EH (cell line): ENCODE measurements around the gene PTPN13.
A peak's percentile ranks its signal among the peaks of the same experiment; 100 is the strongest.
"Not testable (repeated sequence)": the region's sequence is repeated elsewhere in the genome, so short reads cannot be mapped to it uniquely, and the experiment has no call there.

ENCODE experiments used
- DNase-seq: peaks from one replicate; pipeline ENCODE4 v3.0.0-alpha.2; 2015; ENCODE audit warnings: low read depth

PTPN13 gene

DNA sequence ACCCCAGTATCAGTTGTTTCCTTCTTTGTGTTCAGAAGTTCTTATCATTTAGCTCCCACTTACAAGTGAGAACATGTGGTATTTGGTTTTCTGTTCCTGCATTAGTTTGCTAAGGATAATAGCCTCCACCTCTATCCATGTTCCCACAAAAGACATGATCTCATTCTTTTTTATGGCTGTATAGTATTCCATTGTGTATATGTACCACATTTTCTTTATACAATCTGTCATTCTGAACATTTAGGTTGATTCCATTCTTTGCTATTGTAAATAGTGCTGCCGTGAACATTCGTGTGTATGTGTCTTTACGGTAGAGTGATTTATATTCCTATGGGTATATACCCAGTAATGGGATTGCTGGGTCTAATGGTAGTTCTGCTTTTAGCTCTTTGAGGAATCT, 125.0 kb downstream of the PTPN13 start:
- DNase-seq, result not testable (repeated sequence)

DNA sequence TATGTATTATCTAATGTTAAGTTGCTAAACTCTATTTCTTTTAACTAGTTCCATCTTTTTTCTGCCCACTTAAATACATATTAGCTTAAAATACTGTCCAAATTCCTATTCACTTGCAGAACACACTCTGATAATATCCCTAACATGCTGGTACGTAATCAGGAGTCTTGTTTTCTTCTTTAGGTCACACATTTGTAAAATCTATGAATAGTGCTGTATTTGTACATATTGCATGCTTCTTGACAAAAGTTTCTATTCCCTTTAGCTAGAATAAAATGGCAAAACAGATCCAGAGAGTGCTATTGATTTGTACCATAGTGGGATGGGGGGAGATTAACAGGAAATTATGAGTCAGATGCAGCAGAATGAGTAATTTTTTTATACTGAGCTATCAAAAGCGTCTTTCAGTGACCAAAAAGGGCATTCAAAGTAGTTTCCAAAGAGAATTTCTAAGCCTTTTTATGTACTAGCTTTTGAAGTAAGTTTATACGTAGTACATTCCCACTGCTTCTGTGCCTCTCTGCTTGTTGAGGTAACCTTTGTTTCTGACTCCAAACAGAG, 126.5 kb downstream of the PTPN13 start:
- DNase-seq, result peak; percentile 29

DNA sequence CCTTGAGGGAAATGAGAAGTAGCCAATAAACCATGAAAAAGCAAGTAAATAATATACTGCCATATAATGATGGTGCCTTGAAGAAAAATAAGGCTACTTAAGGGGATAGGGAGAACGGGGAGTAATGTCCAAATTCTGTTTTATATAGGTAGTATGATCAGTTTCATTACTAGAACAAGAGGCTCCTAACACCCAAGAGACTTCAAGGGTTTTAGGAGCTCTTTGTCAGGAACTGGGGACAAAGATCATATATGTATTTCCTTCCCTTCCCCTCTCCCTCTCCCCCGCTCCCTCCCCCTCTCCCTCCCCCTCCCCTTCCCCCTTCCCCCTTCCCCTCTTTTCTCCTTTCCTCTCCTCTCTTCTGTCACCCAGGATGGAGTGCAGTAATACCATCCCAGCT, 127.3 kb downstream of the PTPN13 start:
- DNase-seq, result no peak

DNA sequence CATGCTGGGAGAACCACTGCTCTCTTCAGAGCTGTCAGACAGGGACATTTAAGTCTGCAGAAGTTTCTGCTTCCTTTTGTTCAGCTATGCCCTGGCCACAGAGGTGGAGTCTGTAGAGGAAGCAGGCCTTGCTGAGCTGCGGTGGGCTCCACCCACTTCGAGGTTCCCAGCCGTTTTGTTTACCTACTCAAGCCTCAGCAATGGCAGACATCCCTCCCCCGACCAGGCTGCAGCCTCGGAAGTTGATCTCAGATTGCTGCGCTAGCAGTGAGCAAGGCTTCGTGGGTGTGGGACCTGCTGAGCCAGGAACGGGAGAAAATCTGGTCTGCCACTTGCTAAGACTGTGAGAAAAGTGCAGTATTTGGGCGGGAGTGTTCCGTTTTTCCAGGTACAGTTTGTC, 136.2 kb downstream of the PTPN13 start:
- DNase-seq, result no peak

DNA sequence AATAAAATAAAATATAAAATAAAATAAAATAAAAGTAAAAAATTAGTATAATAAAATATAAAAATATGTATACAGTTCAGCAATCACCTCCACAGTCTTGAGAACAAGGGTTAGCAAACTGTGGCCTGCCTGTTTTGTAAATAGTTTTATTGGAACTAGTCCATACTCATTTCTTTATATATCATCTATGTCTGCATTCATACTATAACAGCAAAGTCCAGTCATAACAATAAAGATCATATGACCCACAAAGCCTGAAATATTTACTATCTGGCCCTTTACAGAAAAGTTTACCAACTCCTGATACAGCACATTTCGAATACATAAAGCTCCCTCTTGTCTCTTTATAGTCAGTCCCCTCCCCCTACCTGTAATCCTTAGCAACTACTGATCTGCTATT, 143.1 kb downstream of the PTPN13 start:
- no peak for DNase-seq

DNA sequence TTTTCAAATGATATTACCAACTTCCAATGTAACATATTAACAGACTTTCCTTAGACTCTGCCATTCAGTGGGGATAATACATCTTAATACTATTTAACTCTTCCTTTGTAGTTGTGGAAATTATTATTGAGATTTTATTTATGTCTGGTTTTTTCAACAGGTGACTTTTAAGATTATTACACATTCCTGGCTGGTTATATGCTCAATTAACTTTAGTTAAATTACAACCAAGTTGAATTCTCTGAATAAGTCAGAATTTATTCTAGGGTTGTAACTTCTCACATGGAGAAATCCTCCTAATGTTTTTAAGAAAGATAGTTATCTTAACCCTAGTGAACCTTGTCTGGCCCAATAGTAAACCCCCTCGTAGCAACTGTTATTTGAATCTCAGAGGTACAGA, 147.7 kb downstream of the PTPN13 start:
- no peak for DNase-seq

DNA sequence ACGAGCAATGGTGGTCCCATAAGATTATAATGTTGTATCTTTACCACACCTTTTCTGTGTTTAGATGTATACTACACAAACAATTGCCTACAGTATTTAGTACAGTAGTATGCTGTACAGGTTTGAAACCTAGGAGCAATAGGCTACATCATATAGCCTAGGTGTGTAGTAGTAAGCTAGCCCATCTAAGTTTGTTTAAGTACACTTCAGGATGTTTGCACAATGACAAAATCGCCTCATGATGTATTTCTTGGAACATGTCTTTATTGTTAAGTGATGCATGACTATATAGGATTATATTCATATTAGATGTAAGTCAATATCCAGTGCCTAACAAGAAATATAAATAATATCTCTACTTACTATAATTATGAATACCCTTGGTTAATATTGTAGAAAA, 150.5 kb downstream of the PTPN13 start:
- no peak for DNase-seq

DNA sequence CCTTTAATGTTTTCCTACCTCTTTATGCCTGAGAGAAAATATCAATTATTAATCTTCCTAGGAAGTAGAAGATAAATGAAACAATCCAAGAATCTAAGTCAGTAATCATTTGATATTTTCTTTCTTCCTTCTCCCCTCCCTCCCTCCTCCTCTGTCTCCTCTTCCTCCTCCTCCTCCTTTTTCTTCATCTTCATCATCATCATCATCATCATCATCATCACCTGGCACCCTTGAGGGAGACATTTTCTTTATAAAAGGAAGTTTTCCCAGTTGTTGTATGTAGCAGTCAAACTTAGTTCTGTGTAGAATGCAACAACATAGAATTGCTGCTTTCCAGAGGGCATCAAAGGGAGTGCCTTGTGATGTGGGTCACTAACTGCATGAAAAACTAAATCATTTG, 155.0 kb downstream of the PTPN13 start:
- DNase-seq, result no peak

DNA sequence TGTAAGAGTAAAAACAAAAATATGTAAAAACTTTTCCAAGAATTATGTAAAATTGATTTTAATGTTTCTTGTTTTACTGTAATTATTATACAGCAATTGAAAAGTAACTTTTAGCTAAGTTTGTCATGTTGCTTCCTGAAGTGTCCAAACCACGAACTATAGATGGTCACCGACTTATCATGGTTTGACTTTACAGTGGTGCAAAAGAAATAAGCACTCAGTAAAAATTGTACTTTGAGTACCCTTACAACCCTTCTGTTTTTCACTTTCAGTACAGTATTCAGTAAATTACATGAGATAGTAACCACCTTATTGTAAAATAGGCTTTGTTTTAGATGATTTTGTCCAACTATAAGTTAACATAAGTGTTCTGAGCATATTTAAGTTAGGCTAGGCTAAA, 161.3 kb downstream of the PTPN13 start:
- DNase-seq, result no peak

DNA sequence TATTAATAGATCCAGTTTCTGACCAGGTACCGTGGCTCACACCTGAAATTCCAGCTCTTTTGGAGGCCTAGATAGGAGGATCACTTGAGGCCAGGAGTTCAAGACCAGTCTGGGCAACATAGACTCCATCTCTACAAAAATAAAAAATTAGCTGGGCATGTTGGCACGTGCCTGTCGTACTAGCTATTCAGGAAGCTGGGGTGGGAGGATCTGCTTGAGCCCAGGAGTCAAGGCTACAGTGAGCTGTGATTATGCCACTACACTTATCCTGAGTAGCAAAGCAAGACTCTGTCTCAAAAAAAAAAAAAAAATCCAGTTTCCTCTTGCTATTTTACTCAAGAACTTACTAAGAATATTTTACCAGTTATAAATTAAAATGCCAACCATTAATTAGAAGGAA, 163.4 kb downstream of the PTPN13 start:
- no peak for DNase-seq

DNA sequence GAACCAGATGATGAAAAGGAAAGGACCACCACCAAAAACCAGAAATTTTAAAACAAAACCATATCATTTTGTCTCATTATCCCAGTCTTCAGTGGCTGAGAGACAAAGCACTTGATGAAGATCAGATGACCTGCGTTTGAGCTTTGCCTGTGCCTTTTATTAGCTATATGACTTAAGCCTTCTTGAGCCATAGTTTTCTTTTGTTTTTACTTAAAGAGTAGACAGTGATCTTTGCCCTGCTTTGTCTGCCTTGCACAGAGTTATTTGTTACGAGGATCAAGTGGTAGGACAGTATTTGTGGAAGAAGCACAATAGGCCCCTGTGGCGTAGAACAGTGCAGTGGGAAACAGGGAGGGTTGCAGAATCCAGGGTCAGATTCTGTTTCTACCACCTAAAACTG, 165.2 kb downstream of the PTPN13 start:
- DNase-seq, result no peak

DNA sequence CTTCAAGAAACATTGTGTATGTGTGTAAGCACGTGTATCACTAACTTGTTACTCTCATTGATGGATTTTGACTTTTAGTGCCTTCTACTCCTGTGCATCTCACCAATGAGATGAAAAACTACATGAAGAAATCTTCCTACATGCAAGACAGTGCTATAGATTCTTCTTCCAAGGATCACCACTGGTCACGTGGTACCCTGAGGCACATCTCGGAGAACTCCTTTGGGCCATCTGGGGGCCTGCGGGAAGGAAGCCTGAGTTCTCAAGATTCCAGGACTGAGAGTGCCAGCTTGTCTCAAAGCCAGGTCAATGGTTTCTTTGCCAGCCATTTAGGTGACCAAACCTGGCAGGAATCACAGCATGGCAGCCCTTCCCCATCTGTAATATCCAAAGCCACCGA, 168.5 kb downstream of the PTPN13 start:
- DNase-seq, result no peak

DNA sequence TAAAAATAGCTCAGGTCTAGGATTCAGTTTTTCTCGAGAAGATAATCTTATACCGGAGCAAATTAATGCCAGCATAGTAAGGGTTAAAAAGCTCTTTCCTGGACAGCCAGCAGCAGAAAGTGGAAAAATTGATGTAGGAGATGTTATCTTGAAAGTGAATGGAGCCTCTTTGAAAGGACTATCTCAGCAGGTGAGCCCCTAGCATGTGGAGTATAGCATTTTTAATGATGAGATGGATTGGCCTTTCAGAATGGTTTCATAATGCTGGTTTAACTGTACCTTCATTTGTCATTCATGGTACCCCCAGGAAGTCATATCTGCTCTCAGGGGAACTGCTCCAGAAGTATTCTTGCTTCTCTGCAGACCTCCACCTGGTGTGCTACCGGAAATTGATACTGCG, 175.7 kb downstream of the PTPN13 start:
- DNase-seq, result no peak

DNA sequence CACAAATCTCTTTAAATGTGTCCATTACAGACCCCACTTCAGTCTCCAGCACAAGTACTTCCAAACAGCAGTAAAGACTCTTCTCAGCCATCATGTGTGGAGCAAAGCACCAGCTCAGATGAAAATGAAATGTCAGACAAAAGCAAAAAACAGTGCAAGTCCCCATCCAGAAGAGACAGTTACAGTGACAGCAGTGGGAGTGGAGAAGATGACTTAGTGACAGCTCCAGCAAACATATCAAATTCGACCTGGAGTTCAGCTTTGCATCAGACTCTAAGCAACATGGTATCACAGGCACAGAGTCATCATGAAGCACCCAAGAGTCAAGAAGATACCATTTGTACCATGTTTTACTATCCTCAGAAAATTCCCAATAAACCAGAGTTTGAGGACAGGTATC, 177.0 kb downstream of the PTPN13 start:
- no peak for DNase-seq

DNA sequence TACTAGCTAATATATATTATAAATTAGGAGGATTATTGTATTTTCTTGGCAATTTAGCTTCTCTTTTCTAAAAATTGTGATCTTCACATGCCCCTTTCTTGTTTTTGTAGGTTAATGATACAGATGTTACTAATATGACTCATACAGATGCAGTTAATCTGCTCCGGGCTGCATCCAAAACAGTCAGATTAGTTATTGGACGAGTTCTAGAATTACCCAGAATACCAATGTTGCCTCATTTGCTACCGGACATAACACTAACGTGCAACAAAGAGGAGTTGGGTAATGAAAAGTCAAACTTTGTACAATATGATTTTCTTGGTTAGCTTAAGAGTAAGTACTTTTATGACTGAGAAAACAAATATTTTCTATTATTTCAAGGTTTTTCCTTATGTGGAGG, 180.9 kb downstream of the PTPN13 start:
- DNase-seq, result no peak

DNA sequence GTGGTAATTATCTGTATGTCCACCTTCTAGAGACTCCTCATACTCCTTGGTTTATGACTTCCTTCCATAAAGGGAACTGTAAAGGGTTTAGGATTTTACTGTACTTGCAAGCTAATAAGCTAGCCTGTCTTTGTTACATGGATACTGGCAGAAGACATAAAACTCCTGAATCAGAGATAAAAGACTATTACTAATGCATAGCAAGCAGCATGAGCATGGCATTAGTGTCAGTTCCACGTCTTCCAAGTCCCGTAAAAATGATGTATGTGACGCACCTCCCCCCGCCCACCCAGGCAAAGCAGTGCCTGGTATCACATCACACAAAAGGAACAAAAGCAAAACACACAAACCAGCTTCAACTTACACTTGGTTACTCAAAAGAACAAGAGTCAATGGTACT, 184.1 kb downstream of the PTPN13 start:
- DNase-seq, result no peak

DNA sequence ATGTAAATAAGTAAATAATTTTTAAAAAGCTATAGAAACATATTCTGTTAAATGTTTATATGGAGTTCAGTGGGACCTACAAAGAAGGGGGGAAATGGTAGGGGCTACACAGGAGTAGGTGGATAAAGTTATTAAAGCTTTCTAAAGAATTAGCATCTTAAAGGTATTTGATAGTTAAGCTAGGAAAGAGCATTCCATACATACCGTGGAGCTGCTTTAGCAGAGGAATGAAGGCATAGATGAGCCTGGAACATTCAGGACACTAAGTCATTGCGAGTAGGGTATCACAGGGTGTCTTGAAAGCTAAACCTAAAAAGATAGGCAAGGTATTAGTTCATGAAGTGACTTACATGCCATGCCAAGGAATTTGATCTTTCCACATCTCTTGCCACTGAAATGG, 194.7 kb downstream of the PTPN13 start:
- DNase-seq, result peak; percentile 16

DNA sequence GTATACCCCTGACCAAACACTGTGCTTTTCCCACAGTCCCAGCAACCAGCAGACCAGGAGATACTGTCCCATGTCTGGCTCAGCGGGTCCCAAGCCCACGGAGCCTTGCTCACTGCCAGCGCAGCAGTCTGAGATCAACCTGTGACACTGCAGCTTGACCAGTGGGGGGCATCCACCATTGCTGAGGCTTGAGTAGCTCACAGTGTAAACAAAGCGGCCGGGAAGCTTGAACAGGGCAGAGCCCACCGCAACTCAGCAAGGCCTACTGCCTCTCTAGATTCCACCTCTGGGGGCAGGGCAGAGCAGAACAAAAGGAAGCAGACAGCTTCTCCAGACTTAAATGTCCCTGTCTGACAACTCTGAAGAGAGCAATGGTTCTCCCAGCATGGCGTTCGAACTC, 197.0 kb downstream of the PTPN13 start:
- peak; percentile 4 for DNase-seq

DNA sequence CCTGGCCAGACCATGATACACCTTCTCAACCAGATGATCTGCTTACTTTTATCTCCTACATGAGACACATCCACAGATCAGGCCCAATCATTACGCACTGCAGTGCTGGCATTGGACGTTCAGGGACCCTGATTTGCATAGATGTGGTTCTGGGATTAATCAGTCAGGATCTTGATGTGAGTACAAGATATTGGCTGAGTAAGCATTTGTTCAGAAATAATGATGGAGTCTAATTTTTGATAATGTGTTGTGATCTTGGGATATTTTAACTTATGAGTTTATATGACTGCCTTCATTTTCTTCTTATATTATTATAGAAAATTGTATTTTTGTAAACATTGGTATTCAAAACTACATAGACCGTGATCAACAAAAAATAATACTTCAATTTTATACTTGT, 215.7 kb downstream of the PTPN13 start:
- no peak for DNase-seq

DNA sequence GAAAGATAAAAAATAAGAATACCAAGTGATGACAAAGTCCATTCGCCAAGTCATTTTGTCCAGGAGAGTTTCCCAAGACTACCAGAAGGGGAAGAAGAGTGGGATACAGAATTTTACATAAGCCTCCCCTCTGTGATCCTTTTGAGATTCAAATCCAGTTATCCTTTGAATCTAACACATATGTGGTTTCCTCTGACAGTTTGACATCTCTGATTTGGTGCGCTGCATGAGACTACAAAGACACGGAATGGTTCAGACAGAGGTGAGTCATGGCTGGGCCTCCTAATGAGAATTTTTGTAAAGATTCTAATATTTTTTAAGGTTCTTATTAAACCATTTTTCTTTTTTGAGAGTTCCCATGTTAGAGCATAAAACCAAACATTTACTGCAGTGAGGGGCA, 216.7 kb downstream of the PTPN13 start:
- no peak for DNase-seq

DNA sequence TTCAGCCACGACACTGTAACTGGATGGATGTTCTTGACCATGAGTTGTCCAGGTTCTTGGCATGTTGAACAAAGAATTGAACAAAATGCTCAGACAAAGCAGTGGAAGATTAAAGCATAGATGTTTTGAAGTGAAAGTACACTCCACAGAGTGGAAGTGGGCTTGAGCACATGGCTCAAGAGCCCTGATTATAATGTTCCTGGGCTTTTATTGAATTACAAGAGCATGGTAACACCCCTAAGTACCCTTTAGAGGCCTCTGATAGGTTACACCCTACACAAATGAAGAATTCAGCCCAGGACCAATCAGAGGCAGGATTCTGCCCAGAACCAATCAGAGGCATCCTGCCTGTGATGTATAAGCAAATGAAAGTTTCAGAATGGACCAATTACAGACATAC, 221.5 kb downstream of the PTPN13 start:
- no peak for DNase-seq

DNA sequence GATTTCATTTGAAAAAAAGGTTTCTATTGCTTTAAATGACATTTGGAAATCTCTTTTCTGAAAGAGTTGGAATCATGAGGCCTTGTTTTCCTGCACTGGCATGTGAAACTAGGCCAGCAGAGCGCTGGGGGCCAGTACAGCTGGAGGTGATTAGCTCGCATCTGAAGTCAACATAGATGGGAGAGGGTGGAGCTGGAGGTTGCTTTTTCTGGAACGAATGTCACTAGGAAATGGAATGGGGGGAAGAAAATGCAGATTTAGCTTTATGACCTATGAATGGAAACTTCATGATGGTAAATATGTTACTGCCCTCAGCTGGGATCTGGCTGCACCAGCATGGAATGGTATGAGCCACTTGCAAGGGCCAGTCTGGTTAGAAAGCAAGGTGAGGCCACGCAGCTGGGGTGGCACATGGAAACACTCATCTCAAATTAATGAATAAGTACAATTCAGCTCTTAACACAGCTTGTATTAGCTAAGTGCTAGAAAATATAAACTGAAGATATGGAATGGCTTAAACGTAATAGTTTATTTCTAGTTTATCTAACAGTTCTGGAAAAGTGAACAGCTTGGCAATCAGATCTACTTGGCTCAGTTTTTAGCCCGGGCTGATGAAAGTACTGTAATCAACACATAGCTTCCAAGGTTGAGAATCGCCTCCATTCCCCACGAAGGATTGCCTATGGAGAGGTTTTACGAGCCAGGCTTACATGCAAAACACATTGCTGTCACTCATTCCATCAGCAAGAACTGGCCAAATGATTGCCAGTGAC, 222.6 kb downstream of the PTPN13 start:
- DNase-seq, result peak; percentile 78

DNA sequence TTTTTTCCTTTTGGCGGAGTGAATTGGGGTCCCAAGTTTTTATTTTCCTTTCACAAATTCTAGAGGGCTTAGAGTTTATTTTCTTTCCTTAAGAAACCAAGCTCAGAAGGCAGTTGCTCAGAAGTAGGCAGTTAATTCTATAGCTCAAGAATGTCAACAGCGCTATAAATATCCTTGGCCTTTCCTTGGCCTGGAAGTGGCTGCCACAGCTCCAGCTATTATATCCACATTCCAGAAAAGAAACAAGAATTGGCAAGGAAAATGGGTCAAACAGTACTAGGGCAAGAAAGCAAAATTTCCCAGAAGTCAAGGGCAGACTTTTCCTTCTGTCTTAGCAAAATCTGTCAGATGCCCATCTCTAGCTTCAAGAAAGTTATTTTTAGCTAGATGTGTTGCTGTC, 224.1 kb downstream of the PTPN13 start:
- peak; percentile 91 for DNase-seq

DNA sequence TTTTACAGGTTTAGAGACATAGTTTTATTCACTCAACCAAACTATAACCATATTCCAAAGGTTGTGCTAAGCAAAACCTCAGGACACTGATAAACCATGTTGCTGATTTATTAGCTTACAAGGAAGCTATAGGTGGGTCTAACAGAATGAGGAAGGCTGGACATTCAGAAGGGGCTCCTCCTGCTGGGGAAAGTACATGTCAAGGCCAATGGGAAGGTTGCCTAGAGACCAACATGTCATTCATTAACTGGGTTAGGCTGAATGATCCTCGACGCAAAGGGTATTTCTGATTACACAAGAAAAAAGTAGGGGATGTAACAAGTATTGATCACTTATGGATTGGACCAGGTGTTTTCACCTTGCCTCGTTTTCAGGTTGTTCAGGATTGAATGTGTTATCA, 224.7 kb downstream of the PTPN13 start:
- DNase-seq, result peak; percentile 7
